Limb (tissue), 2 donors: ENCODE measurements around the gene ADAM30.

Experiments used
- DNase-seq, 2 donors: peaks; one replicate each; pipeline ENCODE4 v3.0.0-alpha.2; 2016; ENCODE audit errors: extremely low spot score in 2 of 2

ADAM30 gene

DNA sequence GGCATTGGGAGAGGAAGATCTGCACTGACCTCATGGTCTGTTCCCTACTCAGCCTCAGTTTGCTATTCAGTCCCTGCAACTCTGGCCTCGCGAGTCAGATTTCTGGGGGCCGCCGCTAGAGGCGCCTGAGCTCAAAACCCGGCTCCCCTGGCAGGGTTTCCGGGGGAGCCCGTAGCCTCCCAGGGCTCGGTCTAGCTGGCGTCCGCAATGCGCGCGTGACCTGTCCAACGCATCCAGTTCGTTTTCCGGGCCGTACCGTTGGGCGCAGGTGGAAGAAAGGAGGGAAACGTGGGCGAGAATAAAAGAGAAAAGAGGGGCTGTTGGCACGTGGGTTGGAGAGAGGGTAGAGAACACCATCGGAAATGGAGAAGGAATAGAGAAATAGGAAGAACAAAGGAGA lies at the start of gene ADAM30:
Gene ADAM30 (minus strand): TSS at position 213 of the 400 bp plus-strand sequence. CDS start 179 bp downstream, at position 34.
- DNase-seq: no peak

DNA sequence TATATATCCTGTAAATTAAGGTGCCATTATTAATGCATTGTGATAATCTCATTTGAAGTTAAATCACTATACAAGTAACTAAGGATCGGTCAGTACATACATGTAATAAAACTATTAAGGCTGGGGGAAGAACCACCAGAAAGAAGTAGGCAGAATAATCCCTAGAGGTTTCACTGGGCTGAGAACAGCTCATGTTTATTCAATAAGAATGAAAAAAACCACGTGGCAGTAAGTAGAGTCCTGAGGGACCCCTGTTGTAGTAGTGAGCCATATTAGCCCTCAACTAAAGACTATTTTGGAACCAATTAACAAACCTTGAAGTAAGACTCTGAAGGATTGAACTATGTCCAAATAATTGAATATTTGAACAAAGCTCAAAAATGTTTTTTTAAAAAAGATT lies 46.9 kb upstream of the ADAM30 start:
- DNase-seq: no peak

DNA sequence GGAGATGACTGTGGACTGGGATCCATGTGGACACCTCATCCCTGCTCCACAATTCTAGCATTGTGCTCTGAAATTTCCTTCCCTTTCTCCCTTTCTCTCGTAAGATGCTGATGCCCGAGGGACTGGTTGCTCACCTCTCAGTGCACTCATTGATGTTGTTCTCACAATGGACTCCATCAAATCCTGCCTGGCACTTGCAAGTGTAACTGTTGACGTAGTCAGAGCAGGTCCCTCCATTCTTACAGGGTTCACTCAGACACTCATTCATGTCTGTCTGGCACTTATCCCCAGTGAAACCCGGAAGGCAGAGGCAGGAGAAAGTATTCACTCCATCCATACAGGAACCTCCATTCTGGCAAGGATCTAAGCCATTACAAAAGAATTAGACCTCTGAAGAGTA lies 45.1 kb upstream of the ADAM30 start:
- DNase-seq: no peak

DNA sequence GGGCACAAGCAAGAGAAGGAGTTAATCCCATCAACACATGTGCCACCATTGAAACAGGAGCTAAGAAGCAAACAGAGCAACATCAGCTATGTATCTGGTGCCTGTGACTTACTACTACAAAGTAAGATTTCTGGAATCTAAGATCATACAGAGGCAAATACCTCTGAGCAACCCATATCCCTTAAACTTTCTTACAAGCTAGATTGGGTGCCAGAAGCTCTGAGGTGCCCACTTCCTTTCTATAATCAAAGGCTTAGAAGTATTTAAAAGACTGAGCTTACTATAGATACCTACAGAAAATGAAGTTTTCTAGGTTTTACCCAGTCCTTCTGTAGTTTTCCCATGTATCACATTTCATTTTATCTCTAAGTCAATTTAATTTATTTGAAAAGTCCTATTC lies 44.4 kb upstream of the ADAM30 start:
- DNase-seq: no peak

DNA sequence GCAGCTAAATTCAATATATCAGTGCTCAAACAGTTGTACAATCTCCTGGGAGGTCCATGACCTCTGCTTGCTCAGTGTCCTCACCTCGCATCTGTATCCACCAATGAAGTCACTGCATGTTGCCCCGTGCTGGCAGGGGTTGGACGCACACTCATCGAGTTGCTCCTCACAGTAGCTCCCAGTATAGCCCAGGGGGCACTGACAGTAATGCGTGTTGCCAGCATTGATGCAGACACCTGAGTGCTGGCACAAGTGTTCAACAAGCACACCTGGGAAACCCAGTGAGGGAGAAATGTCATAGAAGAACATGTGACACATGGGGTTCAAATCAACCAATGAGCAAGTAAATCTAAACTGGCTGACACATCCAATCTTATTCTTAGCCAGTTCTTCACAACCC lies 40.9 kb upstream of the ADAM30 start:
- no peak for DNase-seq

DNA sequence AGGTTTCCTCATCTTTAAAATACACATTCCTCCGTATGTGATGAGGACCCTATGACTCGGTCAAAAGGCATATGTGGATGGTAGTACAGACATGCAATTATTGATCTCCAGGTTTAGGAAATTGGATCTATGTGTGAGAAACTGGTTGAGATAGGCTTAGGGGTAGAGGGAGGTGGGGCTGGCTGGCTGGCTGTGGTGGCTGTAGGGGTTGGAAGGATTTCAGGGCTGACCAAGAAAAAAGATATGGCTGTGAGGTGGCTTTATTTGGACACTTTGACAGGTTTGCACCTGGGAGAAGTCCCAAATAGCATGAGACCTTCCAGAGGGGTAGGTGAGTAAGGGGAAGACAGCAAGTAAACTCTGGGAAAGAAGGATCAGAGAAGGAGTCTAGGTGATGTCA lies 39.6 kb upstream of the ADAM30 start:
- DNase-seq: no peak

DNA sequence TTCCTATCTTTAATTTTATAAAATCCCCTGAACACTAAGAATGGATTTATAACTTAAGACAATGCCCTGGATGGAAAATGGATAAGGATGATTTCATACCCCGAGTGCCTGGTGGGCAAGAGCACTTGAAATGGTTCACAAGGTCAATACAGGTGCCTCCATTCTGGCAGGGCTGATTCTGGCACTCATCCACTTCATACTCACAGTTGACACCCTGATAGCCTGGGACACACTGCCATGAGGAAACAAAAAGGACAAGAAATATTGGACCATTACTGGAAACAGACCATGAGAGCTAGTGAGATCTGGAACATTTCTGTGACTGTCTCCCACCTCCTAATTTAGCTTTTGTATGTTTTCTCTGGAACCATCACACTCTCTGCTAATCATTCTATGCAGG lies 39.1 kb upstream of the ADAM30 start:
- DNase-seq: no peak

DNA sequence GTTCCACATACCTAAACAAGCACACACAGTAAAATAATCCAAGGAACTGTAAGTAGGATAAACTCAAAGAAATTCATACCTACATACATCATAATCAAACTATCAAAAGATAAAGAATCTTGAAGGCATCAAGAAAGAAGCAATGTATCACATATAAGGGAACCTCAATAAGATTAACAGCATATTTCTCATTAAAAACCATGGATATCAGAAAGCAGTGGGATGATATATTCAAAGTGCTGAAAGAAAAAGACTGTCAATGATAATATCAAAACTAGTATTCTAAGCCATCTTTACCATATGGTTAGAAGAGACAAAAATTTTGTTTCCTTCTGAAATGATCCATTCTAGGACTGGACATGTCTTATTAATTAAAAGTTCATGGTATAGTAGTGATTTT lies 37.1 kb upstream of the ADAM30 start:
- DNase-seq: no peak

DNA sequence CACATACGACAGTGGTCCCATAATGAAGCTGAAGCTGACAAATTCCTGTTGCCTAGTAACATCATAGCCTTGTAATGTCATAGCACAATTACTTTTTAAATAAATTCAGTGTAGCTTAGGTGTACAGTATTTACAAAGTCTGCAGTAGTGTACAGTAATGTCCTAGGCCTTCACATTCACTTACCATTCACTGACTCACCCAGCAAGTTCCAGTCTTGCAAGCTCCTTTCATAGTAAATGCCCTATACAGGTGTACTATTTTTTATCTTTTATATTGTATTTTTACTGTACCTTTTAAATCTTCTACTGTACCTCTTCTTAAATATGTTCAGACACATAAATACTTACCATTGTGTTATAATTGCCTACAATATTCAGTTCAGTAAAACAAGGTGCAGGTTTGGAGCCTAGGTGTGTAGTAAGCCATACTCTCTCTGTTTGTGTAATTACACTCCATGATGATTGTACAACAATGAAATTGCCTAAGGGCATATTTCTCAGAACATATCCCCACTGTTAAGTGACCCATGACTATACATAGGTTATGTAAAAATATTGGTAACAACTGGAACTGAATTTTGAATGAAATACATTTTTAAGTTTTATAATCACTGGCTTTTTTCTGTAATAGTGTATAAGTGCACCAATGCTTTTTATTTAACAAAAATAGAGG lies 33.5 kb upstream of the ADAM30 start:
- no peak for DNase-seq

DNA sequence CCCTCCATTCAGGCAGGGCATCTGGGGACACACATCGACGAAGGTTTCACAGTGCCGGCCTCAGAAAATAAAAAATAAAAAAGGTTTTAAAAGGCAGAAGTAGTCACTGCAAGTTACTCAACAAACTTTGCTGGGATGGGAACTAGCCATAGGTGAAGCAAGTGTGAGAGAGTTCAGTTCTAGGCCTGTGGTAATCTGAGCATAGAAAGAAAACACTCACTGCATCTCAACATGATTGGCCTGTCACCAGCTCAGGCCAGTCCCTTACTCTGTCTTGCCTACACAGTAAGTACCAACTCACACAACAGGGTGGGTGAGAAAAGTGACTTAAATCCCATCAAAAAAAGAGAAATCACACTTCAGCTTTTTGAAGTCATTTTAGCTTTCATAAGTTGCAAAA lies 30.2 kb upstream of the ADAM30 start:
- DNase-seq: no peak

DNA sequence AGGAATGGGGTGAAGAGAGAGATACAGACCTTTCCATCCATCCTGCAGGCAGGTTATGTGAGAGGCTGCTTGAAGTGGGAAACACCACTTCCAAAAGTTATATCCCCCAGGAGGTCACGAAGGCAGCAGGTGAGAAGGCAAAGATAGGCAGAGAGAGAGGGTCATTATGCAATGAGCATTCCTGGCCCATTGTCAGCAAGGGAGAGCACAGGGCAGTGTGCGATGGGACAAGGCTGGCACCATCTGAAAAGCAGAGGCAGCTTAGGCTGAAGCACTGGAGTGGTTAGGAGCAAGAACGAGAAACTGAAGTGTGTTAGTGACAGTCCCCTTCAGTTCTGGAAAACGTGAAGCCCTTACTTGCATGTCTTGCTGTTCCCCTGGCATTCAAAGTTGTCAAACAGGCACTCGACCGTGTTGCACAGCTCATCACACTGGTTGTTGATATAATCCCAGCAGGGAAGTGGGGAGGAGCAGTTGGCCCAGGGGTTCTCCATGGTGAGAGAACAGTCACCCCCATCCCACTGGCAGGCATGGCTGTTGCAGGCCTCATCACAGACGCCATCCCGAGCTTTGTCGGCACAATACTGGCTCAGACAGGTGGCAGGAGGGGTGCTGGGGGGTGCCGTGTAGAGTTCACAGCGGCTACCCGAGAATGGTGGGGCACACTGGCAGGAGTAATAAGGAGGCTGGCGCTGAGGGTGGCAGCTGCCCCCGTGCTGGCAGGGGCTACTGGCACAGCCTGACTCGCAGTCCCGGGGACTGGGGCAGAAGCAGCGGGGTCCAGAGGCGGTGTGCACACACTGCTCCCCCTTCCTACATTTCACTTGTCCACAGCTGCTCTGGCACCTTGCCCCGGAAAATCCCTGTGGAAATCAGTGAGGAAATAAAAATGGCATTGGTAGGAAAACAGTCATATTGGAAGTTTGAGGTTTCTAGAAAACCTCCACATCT lies 28.9 kb upstream of the ADAM30 start:
- peak; percentile 18 to 64 for DNase-seq

DNA sequence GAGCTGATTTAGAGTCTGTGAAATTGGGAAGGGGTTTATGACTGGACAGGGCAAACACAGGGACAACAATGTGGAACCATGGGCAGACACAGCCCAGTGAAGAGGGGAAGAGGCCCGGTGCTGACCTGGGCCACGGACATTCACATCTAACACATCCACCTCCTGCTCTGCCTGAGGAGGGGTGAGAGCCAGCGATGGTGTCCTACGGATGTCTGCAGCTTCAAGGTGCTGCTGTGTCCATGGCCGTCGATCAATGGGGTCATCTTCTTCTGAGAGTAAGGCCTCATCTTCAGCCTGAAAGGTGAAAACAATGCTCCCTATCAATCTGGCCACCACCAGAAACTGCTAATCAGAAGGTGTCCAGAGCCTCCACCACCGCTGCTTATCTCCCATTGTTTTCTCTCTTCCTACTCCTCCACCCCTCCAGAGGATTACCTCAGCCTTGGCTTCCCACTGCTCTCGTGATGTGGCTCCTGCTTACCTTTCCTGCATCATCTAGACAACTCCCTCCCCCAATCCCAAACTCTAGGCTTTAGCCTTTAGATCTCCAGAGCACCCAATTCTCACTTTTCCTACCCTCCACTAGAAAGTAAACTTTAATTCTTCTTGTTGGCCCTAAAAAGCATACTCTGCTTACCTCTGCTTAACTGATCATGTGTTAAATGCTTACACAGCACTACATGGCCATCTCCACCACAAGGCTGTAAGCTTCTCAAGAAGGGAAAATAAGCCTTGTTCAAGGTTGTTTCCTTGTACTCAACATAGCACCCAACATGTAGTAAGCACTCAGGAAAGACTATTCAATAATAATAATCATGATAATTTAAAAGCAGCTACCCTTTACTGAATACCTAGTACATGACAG lies 24.0 kb upstream of the ADAM30 start:
- DNase-seq: no peak

DNA sequence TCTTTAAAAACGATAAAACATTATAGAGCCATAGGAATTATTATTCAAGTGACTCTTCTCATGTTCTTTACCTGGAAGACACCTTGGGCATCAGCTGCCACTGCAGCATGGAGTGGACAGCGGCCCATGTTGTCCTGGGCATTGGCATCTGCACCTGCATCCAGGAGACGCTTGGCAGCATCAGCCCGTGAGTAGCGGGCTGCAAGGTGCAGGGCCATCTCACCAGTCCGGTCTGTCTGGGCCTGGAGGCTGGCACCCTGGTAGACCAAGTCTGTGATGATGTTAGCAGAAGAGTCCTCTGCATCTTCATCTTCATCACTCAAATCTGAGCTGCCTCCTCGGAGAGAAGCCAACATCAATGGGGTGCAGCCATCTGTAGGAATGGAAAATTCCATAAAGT lies 22.9 kb upstream of the ADAM30 start:
- DNase-seq: no peak

DNA sequence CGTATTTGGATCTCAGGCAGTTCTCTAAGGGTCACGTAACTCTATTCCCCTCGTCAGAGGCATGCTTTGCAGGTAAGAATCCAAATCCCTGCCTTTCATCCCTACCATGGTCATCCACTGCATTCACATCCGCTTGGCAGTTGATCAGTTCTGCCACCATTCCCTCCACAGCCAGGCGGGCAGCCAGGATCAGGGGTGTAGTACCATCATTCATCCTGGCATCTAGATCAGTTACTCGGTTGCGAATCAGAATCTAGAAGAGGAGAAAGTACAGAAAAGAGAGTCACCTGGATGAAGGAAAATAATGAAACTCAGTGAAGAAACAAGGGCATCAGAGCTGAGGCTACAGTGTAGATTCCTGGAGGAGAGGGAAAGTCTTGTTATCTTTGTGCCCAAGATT lies 22.0 kb upstream of the ADAM30 start:
- no peak for DNase-seq

DNA sequence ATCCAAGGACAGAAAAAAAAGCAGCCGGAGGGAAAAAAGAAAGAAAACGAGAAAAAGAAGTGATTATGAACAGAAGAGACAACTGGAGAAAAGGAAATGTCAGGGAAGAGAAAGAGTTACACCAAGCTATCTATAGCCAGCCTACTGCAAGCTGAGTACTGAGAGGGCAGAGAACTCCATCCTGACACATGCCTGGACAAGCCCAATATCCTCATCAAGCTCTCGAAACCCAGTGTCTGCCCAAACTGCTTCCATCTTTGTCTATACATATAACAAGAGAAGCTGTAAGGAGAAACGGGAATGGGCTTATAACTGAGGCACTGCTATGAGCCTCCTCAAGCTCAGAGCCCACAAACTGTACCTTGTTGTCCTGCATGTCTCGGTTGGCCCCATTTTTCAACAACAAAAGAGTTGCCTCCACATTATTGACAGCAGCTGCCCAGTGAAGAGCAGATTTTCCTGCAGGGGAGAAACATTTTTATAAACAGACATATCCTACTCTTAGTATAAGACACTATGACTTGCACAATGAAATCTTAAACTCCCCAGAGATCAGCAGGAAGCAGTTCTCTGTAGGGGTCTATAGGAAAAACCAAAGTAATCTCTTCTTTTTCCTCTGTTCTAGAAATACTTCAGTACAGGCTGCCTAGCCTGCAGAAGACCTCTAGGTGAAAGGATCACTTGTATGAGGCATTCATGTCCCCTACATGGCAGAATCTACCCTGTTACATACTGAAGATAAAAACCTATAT lies 21.2 kb upstream of the ADAM30 start:
- no peak for DNase-seq

DNA sequence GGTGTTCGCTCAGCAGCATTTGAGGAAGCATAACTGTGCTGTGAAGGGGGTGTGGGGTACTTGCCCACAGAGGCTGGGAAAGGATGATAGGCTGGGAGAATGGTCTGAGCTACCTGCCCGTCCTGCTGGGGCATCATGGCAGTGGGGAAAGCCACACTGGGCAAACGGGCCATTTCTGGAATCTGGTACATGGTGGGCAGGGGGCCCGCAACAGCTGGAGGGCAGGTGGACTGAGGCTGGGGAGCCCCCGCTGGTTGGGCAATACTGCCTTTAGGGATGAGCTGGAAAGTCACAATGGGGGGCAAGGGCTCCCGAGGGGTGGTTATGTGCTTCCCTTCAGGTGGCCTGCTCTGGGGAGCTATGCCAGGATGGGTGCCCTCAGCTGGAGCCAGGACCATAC lies 19.2 kb upstream of the ADAM30 start:
- no peak for DNase-seq

DNA sequence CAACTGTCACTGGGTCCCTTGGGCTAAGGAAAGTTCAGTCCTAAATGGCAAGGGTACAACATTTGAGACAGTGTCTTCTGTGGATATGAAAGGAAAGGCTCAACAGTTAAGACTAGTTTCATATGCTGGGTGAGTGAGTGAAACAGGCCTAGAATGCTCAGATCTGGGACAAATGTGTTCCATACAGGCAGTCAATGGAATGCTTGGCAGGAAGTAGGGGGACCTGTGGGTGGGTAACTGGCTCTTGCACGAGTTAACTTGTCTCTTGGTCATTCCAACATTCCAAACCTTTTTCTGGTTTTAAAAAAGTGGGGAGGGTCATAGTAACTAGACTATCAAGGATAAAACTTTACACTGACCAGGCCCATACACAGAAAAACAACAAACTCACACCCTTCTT lies 17.8 kb upstream of the ADAM30 start:
- DNase-seq: no peak

DNA sequence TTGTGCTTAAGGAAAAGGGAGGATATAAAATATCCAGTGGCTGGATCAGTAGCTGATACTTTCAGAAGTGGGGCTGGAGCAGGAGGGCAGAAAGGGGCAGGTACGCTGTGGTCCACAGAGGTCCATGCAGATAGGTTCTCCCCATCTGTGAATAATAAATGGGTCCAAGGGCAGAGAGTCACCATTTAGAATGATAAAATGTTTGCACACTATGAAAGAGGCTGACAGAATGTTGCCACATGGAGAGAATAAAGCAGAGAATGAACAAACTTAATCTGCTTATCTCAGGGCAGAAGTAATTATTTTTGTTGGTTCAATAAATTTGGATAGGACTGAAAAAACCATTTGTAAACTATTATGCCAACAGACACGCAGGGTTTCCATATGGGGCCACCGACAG lies 16.6 kb upstream of the ADAM30 start:
- no peak for DNase-seq

DNA sequence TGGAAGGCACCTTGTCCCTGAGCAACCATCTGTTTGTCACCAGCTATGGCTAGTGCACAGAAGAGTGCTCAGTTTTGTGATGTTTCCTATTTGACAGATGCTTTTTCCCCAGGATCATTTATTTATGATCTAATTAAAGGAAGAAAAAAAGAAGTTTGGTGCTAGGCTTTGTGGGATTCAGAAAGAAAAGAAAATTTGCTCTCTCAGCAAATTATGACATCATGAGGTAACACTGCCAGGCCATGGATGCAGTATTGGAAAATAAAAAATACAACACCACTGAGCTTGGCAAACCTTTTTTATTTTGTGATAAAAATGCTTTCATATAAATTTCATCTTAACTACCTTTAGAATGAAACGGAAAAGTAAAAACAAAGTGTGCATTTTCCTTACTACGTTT lies 15.5 kb upstream of the ADAM30 start:
- no peak for DNase-seq

DNA sequence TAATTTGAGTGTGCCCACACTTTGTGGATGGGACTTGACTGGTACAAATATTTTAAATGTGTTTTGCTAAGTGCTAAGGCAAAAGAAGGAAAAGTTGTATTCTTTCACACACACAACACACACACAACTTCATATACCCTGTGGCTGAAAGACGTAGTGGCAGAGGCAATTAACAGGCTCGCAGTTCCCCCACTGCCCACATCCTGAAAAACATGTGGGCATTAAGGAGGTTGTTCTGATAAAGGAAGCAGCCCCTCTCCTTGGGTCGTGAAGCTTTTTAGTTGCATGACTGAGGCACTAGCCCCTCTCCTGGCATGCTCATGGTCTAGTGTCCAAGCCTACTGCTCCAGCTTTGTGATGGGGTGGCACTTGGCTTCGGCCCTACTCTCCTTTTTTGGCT lies 14.3 kb upstream of the ADAM30 start:
- DNase-seq: no peak

DNA sequence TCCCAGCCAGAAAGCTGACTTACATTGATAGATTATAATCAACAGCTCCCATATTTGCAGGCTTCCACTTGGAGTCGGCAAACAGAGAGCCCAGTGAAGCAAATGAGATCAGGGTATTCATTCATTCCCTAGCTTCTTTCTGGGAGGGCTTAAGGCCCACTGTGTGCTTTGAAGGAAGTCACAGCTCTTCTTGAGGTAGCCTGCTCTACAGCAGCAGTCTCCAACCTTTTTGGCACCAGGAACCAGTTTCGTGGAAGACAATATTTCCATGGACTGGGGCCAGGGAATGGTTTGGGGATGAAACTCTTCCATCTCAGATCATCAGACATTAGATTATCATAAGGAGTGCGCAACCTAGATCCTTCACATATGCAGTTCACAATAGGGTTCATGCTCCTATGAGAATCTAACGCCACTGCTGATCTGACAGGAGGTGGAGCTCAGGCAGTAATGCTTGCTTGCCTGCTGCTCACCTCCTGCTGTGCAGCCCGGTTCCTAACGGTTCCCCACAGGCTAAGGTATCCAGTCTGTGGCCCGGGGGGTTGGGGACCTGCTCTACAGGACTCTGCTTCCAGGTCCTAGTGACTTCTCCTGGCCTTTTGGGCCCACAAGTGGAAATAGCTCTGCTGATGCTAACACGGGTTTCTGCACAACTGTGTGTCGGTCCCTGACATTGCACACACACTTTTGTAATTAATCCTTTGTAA lies 13.7 kb upstream of the ADAM30 start:
- DNase-seq: no peak
